Breast epithelium (tissue), 4 donors: ENCODE data around the gene MBNL3. TPM values are rescaled to one million over a fixed set of nuclear protein-coding genes. Genes with fewer than 3 reads are reported as not detected.

Experiments
- DNase-seq, 2 donors: peaks; one replicate each; pipeline ENCODE4 v3.0.0-alpha.2; 2019; ENCODE audit warnings: low spot score in 2 of 2
- H3K27ac ChIP-seq, 2 donors: fragments of 200-600 bp; sonication (generic) in 1 of 2; one replicate each; pipeline ENCODE4 v1.5.1; 2016 to 2019; ENCODE audit warnings: mild to moderate bottlenecking in 1 of 2
- H3K27me3 ChIP-seq, 2 donors: fragments of 200-600 bp; sonication (generic) in 1 of 2; one replicate each; pipeline versions ENCODE4 v1.5.1 to v1.6.0; 2017 to 2019; ENCODE audit warnings: control low read depth in 1 of 2, mild to moderate bottlenecking in 1 of 2
- H3K36me3 ChIP-seq: fragments of 200-600 bp; one replicate; pipeline ENCODE4 v1.5.1; 2019
- H3K4me1 ChIP-seq, 2 donors: fragments of 200-600 bp; sonication (generic); one replicate each; pipeline ENCODE4 v1.5.1; 2016 to 2019; ENCODE audit warnings: control low read depth in 1 of 2
- H3K4me3 ChIP-seq, 3 donors: fragments of 200-600 bp; sonication (generic); 1 replicate in 2 of 3; 2 replicates in 1 of 3; pipeline ENCODE4 v1.5.1; 2016 to 2019; ENCODE audit warnings: mild to moderate bottlenecking in 3 of 3, moderate library complexity in 2 of 3
- H3K9me3 ChIP-seq, 2 donors: fragments of 200-600 bp; sonication (generic) in 1 of 2; one replicate each; pipeline ENCODE4 v1.5.1; 2016 to 2019; ENCODE audit warnings: control low read depth in 1 of 2
- POLR2A ChIP-seq: fragments of 450-650 bp; IDR thresholded peaks from one replicate; pipeline ENCODE4 v1.6.1; 2016; ENCODE audit warnings: antibody characterized with exemption, mild to moderate bottlenecking, moderate library complexity
- POLR2AphosphoS5 ChIP-seq, 3 donors: sonication (generic); formaldehyde crosslinking; IDR thresholded peaks; one replicate each; pipeline ENCODE4 v1.6.1; 2017; ENCODE audit warnings: antibody characterized with exemption in 3 of 3
- intact Hi-C: fragments of 100-400 bp; cut with DNase I; formaldehyde crosslinking; loops from one replicate; pipeline ENCODE4 v1.15.1; 2023; ENCODE audit warnings: low total_unique reads
- total RNA-seq, 3 donors: library from RNA; depleted of rRNA; stranded (reverse); fragments of >200 nt; gene quantifications; one replicate each; pipeline ENCODE4 v1.1.0, GENCODE V29; 2016
- TF ChIP-seq, protein P1 (sequence below), 3 donors: fragments of 450-650 bp; IDR thresholded peaks; one replicate each; pipeline ENCODE4 v1.5.1; 2016 to 2017; ENCODE audit warnings: antibody characterized with exemption in 3 of 3, mild to moderate bottlenecking in 3 of 3, moderate library complexity in 3 of 3

The MBNL3 gene
- total RNA-seq, 3 donors from 2014 or later, result 7.5 to 42.6 (median 26.3) TPM

DNA sequence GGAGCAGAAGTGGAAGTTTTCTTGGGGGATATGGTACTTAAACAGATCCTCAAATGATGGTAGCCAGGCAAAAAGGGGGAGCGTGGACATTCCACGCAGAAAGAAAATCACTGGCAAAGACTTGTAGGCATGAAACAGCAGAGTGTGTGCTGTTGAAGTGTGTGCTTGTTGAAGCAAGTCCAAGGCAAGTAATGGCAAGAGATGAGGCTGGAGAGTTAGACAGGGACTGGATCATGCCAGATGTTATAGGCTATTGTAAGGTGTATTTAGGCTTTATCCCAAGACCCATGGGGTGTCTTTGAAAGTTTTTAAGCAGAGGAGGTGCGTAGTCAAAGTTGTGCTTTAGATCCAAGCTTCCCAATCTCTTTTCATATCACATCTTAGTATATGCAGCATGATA is 124.5 kb downstream of the MBNL3 start:
- no peak for DNase-seq
- intact Hi-C loops, result no loop called here
- Histone ChIP-seq H3K27ac (no peak overlapping the region), H3K4me1 (no peaks in the 10 kb centered on the region), H3K36me3 (no peaks in the 10 kb centered on the region), H3K4me3 (no peak overlapping the region), H3K9me3 (no peaks in the 10 kb centered on the region), H3K27me3 (peaks cover 0 to 19% of the 10 kb centered on the region in 2 donors)
- TF ChIP-seq POLR2A (no peak), POLR2AphosphoS5 (IDR thresholded peaks at IDR 0.05) (no peak)
- TF ChIP-seq, protein P1, sequence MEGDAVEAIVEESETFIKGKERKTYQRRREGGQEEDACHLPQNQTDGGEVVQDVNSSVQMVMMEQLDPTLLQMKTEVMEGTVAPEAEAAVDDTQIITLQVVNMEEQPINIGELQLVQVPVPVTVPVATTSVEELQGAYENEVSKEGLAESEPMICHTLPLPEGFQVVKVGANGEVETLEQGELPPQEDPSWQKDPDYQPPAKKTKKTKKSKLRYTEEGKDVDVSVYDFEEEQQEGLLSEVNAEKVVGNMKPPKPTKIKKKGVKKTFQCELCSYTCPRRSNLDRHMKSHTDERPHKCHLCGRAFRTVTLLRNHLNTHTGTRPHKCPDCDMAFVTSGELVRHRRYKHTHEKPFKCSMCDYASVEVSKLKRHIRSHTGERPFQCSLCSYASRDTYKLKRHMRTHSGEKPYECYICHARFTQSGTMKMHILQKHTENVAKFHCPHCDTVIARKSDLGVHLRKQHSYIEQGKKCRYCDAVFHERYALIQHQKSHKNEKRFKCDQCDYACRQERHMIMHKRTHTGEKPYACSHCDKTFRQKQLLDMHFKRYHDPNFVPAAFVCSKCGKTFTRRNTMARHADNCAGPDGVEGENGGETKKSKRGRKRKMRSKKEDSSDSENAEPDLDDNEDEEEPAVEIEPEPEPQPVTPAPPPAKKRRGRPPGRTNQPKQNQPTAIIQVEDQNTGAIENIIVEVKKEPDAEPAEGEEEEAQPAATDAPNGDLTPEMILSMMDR (IDR thresholded peaks at IDR 0.05), result no peak

DNA sequence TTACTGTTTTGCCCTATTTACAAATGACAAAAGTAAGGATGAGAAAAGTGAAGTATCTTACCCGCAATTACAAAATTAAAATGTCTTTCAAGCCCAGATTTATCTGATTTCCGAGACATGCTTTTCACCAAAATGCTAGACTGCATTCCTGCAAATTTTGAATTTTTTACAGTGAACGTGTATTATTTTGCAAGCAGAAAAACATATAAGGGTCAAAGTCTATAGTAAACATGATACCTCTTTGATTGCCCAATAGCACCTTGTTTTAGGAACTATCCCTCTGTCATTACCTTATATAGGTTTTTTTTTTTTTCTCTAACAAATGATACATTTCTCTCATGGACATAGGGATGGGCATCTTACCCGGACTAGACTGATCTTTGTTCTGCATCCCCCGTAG is 135.4 kb downstream of the MBNL3 start:
- intact Hi-C loops, result no loop called here
- H3K4me3 ChIP-seq, result no peak overlapping the region
- TF ChIP-seq, protein P1 (IDR thresholded peaks at IDR 0.05), result no peak
- TF ChIP-seq POLR2AphosphoS5 (IDR thresholded peaks at IDR 0.05) (no peak), POLR2A (no peak)
- no peaks in the 10 kb centered on the region for H3K27me3 ChIP-seq
- no peaks in the 10 kb centered on the region for H3K36me3 ChIP-seq
- no peaks in the 10 kb centered on the region for H3K9me3 ChIP-seq
- DNase-seq, result no peak
- H3K4me1 ChIP-seq, result no peaks in the 10 kb centered on the region
- no peak overlapping the region for H3K27ac ChIP-seq

DNA sequence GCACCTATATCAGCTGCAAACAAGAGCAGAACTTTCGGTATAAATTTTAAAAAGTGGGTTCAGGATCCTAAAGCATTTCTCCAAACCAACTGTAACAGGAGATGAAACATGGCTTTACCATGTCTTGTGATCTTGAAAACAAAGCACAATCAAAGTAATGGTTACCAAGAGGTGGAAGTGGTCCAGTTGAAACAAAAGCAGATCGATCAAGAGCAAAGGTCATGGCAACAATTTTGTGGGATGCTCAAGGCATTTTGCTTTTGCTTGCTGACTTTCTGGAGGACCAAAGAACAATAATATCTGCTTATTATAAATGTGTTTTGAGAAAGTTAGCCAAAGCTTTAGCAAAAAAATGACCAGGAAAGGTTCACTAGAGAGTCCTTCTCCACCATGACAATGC is 152.7 kb downstream of the MBNL3 start:
- Histone ChIP-seq H3K27ac (no peak overlapping the region), H3K36me3 (no peaks in the 10 kb centered on the region), H3K27me3 (peaks cover 0 to 6% of the 10 kb centered on the region in 2 donors), H3K9me3 (no peaks in the 10 kb centered on the region), H3K4me1 (no peaks in the 10 kb centered on the region), H3K4me3 (no peak overlapping the region)
- TF ChIP-seq POLR2AphosphoS5 (IDR thresholded peaks at IDR 0.05) (no peak), POLR2A (no peak)
- TF ChIP-seq, protein P1 (IDR thresholded peaks at IDR 0.05), result no peak
- DNase-seq, result no peak
- intact Hi-C loops, result no loop called here

DNA sequence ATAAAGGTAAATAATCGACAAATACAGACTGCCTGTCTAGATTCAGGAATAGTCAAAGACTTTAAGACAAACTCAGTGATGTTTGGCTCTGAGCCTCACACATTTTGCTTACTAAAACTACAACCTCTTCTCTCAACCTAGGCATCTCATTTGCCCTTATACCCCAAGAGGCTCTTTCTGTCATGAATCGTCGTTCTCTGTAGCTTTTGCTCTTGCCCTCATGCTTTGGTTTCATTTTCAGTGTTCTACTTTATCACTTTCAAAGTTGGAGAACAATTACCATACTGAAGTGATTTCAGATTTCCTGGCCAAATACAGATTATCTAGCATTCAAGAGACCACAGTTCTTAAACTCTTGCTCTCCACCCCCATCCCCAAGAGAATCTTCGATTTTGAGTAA is 155.5 kb downstream of the MBNL3 start:
- no peak overlapping the region for H3K4me3 ChIP-seq
- H3K9me3 ChIP-seq, result no peaks in the 10 kb centered on the region
- DNase-seq, result no peak
- no peak overlapping the region for H3K27ac ChIP-seq
- TF ChIP-seq, protein P1 (IDR thresholded peaks at IDR 0.05), result no peak
- TF ChIP-seq POLR2A, result no peak
- TF ChIP-seq POLR2AphosphoS5 (IDR thresholded peaks at IDR 0.05), result no peak
- peaks cover 0 to 7% of the 10 kb centered on the region in 2 donors for H3K27me3 ChIP-seq
- H3K36me3 ChIP-seq, result no peaks in the 10 kb centered on the region
- intact Hi-C loops, result no loop called here
- H3K4me1 ChIP-seq, result no peaks in the 10 kb centered on the region

DNA sequence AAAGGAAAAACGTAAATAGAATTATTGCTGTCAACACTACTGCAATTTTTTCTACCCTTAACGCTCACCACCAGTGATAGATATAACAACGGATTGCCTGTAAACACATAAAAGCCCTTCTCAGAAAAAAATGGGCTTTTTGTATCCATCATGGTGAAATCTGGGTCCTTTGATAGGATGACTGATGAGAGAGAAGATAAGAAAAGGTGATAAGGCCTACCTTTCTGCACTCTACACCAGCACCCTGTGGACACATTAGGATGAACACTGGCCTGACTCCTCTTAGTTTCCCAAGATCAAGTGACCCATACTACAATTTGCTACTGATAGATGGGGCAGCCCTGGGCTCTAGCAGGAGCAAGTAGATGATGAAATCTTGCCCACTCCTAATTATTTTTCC is 157.3 kb downstream of the MBNL3 start:
- intact Hi-C loops, result no loop called here

More for the DNA sequence above, 157.3 kb downstream of the MBNL3 start:
- H3K9me3 ChIP-seq, result peaks cover 0 to 3% of the 10 kb centered on the region in 2 donors
- peaks cover 0 to 11% of the 10 kb centered on the region in 2 donors for H3K27me3 ChIP-seq
- no peak overlapping the region for H3K27ac ChIP-seq
- DNase-seq, result no peak
- no peaks in the 10 kb centered on the region for H3K4me1 ChIP-seq
- no peak overlapping the region for H3K4me3 ChIP-seq
- TF ChIP-seq POLR2AphosphoS5 (IDR thresholded peaks at IDR 0.05), result no peak
- TF ChIP-seq, protein P1 (IDR thresholded peaks at IDR 0.05), result no peak
- TF ChIP-seq POLR2A, result no peak
- H3K36me3 ChIP-seq, result no peaks in the 10 kb centered on the region
